Osteoblast (primary cell): ENCODE results near the gene AACS. TPM values are rescaled to one million over a fixed set of nuclear protein-coding genes. Genes with fewer than 3 reads are reported as not detected.

Experiments used
- DNase-seq: peaks from one replicate; pipeline ENCODE4 v3.0.0; 2011; ENCODE audit warnings: low spot score, mixed read lengths; ENCODE audit not compliant: insufficient read length; ENCODE audit errors: missing footprints
- H2AFZ ChIP-seq: 2 replicates; pipeline ENCODE4 v1.6.0; 2011; ENCODE audit warnings: mild to moderate bottlenecking, low read length
- H3K27ac ChIP-seq: 2 replicates; pipeline ENCODE4 v1.5.1; 2011; ENCODE audit warnings: mild to moderate bottlenecking, low read depth, low read length, moderate library complexity
- H3K27me3 ChIP-seq: 2 replicates; pipeline ENCODE4 v1.6.0; 2012; ENCODE audit warnings: mild to moderate bottlenecking, control low read depth, inconsistent platforms, low read length, moderate library complexity; ENCODE audit not compliant: insufficient read depth
- H3K36me3 ChIP-seq: 2 replicates; pipeline ENCODE4 v1.5.1; 2011; ENCODE audit warnings: mild to moderate bottlenecking, low read length, control low read depth, moderate library complexity; ENCODE audit not compliant: insufficient read depth
- H3K4me1 ChIP-seq: 2 replicates; pipeline ENCODE4 v1.5.1; 2011; ENCODE audit warnings: mild to moderate bottlenecking, low read length, control low read depth, moderate library complexity; ENCODE audit not compliant: insufficient read depth
- H3K4me2 ChIP-seq: 2 replicates; pipeline ENCODE4 v1.6.0; 2011; ENCODE audit warnings: mild to moderate bottlenecking, low read length; ENCODE audit not compliant: insufficient read depth
- H3K4me3 ChIP-seq: fragments of 200-600 bp; sonication (generic); 3 replicates; pipeline ENCODE4 v1.5.1; 2012; ENCODE audit warnings: mild to moderate bottlenecking, low read length, inconsistent platforms; ENCODE audit not compliant: insufficient read depth
- H3K79me2 ChIP-seq: 2 replicates; pipeline ENCODE4 v1.6.0; 2012; ENCODE audit warnings: mild to moderate bottlenecking, low read length, control low read depth, inconsistent platforms; ENCODE audit not compliant: insufficient read depth
- H3K9me3 ChIP-seq: 2 replicates; pipeline ENCODE4 v1.5.1; 2011; ENCODE audit warnings: low read depth, low read length, control low read depth
- H4K20me1 ChIP-seq: 2 replicates; pipeline ENCODE4 v1.6.0; 2012; ENCODE audit warnings: mild to moderate bottlenecking, low read length, control low read depth; ENCODE audit not compliant: insufficient read depth
- total RNA-seq: library from RNA; depleted of rRNA; stranded (reverse); fragments of >200 nt; gene quantifications from 2 replicates; pipeline ENCODE4 v1.2.3, GENCODE V29; 2012
- TF ChIP-seq, protein P1 (sequence below): IDR thresholded peaks from 2 replicates; pipeline ENCODE4 v1.5.1; 2011; ENCODE audit warnings: mild to moderate bottlenecking, low read depth, low read length, moderate library complexity; ENCODE audit errors: extremely low read depth

AACS gene
- total RNA-seq, 1 donor, result 26.4 TPM

DNA sequence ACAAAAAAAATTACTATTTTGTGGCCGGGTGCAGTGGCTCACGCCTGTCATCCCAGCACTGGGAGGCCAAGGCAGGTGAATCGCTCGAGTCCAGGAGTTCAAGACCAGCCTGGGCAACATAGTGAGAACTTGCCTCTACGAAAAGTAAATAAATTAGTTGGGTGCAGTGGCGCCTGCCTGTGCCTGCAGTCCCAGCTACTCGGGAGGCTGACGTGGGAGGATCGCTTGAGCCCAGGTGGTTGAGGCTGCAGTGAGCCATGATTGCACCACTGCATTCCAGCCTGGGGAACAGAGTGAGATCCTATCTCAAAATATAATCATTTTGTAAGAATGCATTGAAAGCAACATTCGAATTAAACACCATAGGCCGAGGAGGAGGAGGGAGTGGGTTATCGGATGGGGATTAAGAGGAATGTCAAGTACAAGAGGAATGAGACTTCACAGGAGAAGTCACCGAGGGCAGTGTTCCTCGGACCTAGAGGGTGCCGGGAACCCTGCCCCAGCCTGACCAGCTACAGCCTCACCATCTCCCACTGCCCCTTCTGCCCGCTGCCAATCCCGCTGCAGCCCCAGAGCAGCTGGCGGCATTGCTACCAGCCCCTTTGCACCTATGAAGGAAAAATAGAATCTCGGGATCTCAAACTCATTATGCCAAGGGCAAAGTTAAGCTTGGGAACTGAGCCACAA is 32.6 kb upstream of the AACS start:
- Histone ChIP-seq H2AFZ (no peak overlapping the region), H3K27me3 (no peaks in the 10 kb centered on the region), H3K36me3 (no peaks in the 10 kb centered on the region), H3K27ac (no peak overlapping the region), H3K4me2 (no peak overlapping the region), H3K4me1 (no peaks in the 10 kb centered on the region), H3K79me2 (no peaks in the 10 kb centered on the region), H3K9me3 (no peaks in the 10 kb centered on the region), H4K20me1 (no peaks in the 10 kb centered on the region), H3K4me3 (no peak overlapping the region)
- no peak for DNase-seq
- TF ChIP-seq, protein P1, sequence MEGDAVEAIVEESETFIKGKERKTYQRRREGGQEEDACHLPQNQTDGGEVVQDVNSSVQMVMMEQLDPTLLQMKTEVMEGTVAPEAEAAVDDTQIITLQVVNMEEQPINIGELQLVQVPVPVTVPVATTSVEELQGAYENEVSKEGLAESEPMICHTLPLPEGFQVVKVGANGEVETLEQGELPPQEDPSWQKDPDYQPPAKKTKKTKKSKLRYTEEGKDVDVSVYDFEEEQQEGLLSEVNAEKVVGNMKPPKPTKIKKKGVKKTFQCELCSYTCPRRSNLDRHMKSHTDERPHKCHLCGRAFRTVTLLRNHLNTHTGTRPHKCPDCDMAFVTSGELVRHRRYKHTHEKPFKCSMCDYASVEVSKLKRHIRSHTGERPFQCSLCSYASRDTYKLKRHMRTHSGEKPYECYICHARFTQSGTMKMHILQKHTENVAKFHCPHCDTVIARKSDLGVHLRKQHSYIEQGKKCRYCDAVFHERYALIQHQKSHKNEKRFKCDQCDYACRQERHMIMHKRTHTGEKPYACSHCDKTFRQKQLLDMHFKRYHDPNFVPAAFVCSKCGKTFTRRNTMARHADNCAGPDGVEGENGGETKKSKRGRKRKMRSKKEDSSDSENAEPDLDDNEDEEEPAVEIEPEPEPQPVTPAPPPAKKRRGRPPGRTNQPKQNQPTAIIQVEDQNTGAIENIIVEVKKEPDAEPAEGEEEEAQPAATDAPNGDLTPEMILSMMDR, result no peak

DNA sequence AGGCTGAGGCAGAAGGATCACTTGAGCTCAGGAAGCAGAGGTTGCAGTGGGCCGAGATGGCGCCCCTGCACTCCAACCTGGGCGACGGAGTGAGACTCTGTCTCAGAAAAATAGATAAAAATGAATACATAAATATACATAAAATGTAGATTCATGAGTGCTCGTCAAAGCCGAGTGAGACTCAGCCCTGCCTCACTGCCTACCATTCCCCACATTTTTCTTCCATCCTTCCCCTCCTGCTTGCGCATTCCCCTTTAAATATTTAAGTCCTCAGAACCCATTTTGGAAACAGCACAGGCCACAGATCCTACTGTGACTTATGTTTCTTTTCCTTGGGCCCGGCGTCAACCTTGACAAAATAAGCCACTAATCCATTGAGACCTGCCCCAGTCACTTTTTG is 31.9 kb upstream of the AACS start:
- Histone ChIP-seq H4K20me1 (no peaks in the 10 kb centered on the region), H3K4me3 (no peak overlapping the region), H3K4me2 (no peak overlapping the region), H3K27ac (no peak overlapping the region), H3K9me3 (no peaks in the 10 kb centered on the region), H3K27me3 (no peaks in the 10 kb centered on the region), H3K36me3 (no peaks in the 10 kb centered on the region), H3K4me1 (no peaks in the 10 kb centered on the region), H2AFZ (no peak overlapping the region), H3K79me2 (no peaks in the 10 kb centered on the region)
- no peak for DNase-seq
- TF ChIP-seq, protein P1, result no peak

GRCh38 chr12:125038976-125039625 is 26.1 kb upstream of the AACS start:
- TF ChIP-seq, protein P1, result peak; percentile 11
- Histone ChIP-seq H3K4me3 (no peak overlapping the region), H4K20me1 (no peaks in the 10 kb centered on the region), H3K4me1 (no peaks in the 10 kb centered on the region), H2AFZ (no peak overlapping the region), H3K27ac (no peak overlapping the region), H3K27me3 (no peaks in the 10 kb centered on the region), H3K9me3 (no peaks in the 10 kb centered on the region), H3K4me2 (no peak overlapping the region), H3K79me2 (no peaks in the 10 kb centered on the region), H3K36me3 (no peaks in the 10 kb centered on the region)
- no peak for DNase-seq

DNA sequence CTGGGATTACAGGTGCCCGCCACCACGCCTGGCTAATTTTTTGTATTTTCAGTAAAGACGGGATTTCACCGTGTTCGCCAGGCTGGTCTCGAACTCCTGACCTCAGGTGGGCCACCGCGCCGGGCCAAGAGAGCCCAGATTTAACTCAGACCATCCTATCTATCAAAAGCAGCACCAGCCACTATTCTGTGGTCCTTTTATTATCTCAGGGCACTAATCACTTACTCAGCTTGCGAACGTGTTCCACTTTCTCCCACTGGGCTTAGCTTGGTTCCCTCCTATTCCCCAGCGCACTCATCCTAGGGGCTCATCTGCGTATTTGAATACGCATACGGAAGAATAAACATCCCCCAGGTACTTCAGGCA is 16.2 kb upstream of the AACS start:
- no peaks in the 10 kb centered on the region for H3K36me3 ChIP-seq
- H3K9me3 ChIP-seq, result no peaks in the 10 kb centered on the region
- TF ChIP-seq, protein P1, result no peak
- peak overlapping the region; percentile 93 for H3K4me2 ChIP-seq
- H3K27me3 ChIP-seq, result no peaks in the 10 kb centered on the region
- peak; percentile 78 for DNase-seq
- peaks cover 4% of the 10 kb centered on the region for H3K4me1 ChIP-seq
- no peak overlapping the region for H3K27ac ChIP-seq
- H4K20me1 ChIP-seq, result no peaks in the 10 kb centered on the region
- no peaks in the 10 kb centered on the region for H3K79me2 ChIP-seq
- peak overlapping the region; percentile 96 for H2AFZ ChIP-seq
- H3K4me3 ChIP-seq, result peak overlapping the region; percentile 75
